ENCODE results near the gene RPS21.

DNA sequence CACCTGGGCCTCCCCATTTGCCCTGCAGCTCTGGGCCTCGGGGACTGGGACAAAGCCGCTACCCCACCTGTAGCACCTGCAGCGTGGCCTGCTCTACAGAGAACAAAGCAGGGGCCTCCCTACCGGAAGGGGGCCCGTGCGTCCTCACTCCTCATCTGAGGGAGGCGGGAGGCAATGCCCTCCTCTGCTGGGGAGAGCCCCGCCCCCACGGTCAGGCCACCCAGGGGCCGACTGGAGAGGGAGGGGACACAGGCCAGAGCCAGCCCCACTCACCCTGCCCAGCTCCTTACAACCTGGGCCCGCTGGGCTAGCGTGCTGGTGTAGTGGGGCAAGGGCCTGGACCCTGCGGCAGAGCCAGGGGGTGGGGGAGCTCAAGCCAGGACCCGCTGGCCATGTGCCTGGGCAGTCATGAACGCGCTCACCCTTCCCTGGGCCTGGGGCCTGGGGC, 27.8 kb upstream of the RPS21 start:
- no peak for TF ChIP-seq EZH2 (IDR thresholded peaks at IDR 0.05; ENCODE audit: insufficient read depth, poor library complexity, severe bottlenecking)
- no peak for TF ChIP-seq EZH2phosphoT487 (IDR thresholded peaks at IDR 0.05; ENCODE audit: insufficient read depth, low read depth)

Measured in GM23248 (cell line).